ENCODE measurements around the gene XXYLT1.

Gene XXYLT1

GRCh38 chr3:195035345-195036202 lies 235.4 kb downstream of the XXYLT1 start:
- TF ChIP-seq, protein P1, sequence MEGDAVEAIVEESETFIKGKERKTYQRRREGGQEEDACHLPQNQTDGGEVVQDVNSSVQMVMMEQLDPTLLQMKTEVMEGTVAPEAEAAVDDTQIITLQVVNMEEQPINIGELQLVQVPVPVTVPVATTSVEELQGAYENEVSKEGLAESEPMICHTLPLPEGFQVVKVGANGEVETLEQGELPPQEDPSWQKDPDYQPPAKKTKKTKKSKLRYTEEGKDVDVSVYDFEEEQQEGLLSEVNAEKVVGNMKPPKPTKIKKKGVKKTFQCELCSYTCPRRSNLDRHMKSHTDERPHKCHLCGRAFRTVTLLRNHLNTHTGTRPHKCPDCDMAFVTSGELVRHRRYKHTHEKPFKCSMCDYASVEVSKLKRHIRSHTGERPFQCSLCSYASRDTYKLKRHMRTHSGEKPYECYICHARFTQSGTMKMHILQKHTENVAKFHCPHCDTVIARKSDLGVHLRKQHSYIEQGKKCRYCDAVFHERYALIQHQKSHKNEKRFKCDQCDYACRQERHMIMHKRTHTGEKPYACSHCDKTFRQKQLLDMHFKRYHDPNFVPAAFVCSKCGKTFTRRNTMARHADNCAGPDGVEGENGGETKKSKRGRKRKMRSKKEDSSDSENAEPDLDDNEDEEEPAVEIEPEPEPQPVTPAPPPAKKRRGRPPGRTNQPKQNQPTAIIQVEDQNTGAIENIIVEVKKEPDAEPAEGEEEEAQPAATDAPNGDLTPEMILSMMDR (IDR thresholded peaks at IDR 0.05; ENCODE audit: insufficient read depth, low read length, missing control alignments), result peak; percentile 22
- CTCF ChIA-PET, result no interaction called here
- no peak for DNase-seq (ENCODE audit: low read depth, low spot score)
- no peak overlapping the region for H3K4me3 ChIP-seq (ENCODE audit: low read depth, low read length)
- POLR2A ChIA-PET, result no interaction called here

DNA sequence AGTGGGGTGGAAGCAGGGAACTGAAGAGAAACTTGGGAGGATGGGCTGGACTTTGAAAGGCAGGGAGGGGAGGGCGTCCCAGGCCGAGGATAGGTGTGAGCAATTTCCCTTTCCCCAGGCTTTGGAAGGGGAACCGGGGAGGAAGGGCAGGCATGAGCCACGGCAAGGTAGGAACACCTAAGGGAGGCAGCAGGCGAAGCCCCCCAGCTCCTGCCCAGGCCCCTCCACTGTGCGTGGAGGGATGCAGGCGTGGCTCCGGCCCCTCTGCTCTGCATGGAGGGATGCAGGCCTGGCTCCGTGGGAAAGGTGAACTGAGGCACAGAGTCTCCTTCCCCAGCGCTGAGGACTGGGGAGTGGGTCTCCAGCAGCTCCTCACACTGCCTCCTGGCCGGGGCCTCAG lies 236.4 kb downstream of the XXYLT1 start:
- CTCF ChIA-PET, result interaction anchor here (0.8 kb wide), 1 partner anchor 79 kb away, joined by 3 read pairs; no protein-coding TSS in a partner anchor
- no peak overlapping the region for H3K4me3 ChIP-seq (ENCODE audit: low read depth, low read length)
- DNase-seq (ENCODE audit: low read depth, low spot score), result no peak
- TF ChIP-seq, protein P1 (IDR thresholded peaks at IDR 0.05; ENCODE audit: insufficient read depth, low read length, missing control alignments), result no peak
- POLR2A ChIA-PET, result no interaction called here

- CTCF ChIA-PET, result interaction anchor here (0.8 kb wide), 1 partner anchor 78 kb away, joined by 3 read pairs; no protein-coding TSS in a partner anchor
- no peak overlapping the region for H3K4me3 ChIP-seq (ENCODE audit: low read depth, low read length)
- POLR2A ChIA-PET, result no interaction called here
- TF ChIP-seq, protein P1 (IDR thresholded peaks at IDR 0.05; ENCODE audit: insufficient read depth, low read length, missing control alignments), result no peak
- DNase-seq (ENCODE audit: low read depth, low spot score), result no peak
Measured at GRCh38 chr3:195034101-195034500, 236.9 kb downstream of the XXYLT1 start.

DNA sequence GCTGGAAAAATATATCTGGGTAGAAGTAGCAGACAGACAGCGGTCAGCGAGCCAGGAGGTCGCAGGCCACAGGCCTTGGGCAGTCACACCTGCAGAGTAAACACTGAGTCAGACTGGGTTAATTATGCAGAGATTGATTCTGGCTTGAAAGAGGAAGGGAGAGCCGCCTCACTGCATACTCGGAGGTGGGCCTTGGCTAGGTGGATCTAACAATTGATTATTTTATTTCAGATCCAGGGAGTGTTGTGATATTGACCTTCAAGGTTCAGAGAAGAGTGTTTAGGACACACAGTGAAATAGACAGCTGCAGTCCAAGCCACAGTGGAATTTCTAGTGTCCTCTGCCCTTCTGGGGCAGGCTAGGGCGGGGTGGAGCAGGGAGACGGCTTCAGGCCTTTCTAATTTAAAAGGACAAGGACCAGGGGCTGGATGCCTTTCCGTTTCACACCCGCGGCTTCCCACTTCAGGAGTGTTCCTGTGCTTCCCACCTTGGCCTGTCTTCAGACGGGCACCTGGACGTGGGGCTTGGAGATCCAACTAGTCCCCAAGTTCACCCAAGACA lies 237.3 kb downstream of the XXYLT1 start:
- ChIA-PET CTCF (interaction anchor here (0.8 to 1.0 kb wide), 2 partner anchors 78 to 238 kb away, joined by 3 read pairs; partner anchors contain the start of gene XXYLT1), POLR2A (no interaction called here)
- no peak overlapping the region for H3K4me3 ChIP-seq (ENCODE audit: low read depth, low read length)
- DNase-seq (ENCODE audit: low read depth, low spot score), result no peak
- TF ChIP-seq, protein P1 (IDR thresholded peaks at IDR 0.05; ENCODE audit: insufficient read depth, low read length, missing control alignments), result no peak

DNA sequence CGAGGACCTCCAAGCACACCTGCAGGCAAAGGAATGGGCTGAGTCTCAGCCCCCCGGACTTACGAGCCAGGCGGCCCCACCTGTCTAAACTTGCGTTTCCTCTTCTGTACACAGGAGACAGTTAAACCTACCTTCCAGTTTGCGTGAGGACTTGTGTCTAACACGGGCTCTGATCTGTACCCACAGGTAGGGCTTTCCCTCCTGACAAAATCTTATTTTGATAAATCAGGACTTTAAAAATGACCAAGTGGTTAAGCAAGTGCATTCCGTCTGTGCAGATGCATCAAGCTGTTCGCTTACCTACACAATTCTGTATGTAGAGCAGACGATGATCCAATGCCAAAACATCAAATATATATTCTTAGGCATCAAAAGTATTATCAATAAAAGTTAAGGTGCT lies 238.0 kb downstream of the XXYLT1 start:
- TF ChIP-seq, protein P1 (IDR thresholded peaks at IDR 0.05; ENCODE audit: insufficient read depth, low read length, missing control alignments), result no peak
- no peak overlapping the region for H3K4me3 ChIP-seq (ENCODE audit: low read depth, low read length)
- DNase-seq (ENCODE audit: low read depth, low spot score), result no peak
- ChIA-PET CTCF (interaction anchor here (1.0 kb wide), 1 partner anchor 238 kb away, joined by 3 read pairs; the partner anchor contains the start of gene XXYLT1), POLR2A (no interaction called here)

DNA sequence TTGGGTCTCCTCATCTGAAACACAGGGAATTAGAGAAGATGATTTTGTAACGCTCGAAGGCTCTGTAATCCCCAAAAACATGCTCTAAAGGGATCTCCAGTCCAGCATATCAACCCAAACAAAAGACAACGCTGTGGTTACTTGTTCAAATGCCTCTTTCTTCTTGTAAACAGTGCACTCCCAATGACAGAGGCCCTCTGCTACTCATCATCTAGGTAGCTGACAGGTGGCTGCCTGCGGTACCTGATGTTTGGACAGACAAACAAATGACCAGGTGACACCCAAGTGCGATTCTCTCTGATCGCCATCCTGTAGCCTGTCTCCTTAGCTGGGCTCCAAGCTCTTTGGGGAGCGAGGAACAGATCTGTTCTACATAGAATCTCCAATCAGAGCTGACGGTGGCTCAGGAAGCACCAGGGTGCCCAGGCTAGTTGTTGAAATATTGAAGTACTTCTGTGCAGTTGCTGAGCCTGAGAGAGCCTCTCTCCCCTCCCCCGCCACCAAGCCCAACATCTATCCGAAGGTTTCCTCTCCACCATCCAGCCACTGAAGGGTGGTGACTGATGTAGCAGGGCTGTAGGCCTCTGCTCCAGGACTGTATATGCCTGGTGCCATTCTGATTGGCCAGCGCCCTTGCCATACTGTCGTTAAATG lies 238.7 kb downstream of the XXYLT1 start:
- no peak overlapping the region for H3K4me3 ChIP-seq (ENCODE audit: low read depth, low read length)
- ChIA-PET POLR2A (no interaction called here), CTCF (interaction anchor here (0.8 kb wide), 1 partner anchor 36 kb away, joined by 3 read pairs; no protein-coding TSS in a partner anchor)
- no peak for DNase-seq (ENCODE audit: low read depth, low spot score)
- TF ChIP-seq, protein P1 (IDR thresholded peaks at IDR 0.05; ENCODE audit: insufficient read depth, low read length, missing control alignments), result no peak

All from AG04449 (cell line).